D341Med (cell line): ENCODE results near the gene KIRREL3.

Source experiments
- DNase-seq: peaks from one replicate; pipeline ENCODE4 v3.0.0; 2012; ENCODE audit warnings: low spot score

Gene KIRREL3

DNA sequence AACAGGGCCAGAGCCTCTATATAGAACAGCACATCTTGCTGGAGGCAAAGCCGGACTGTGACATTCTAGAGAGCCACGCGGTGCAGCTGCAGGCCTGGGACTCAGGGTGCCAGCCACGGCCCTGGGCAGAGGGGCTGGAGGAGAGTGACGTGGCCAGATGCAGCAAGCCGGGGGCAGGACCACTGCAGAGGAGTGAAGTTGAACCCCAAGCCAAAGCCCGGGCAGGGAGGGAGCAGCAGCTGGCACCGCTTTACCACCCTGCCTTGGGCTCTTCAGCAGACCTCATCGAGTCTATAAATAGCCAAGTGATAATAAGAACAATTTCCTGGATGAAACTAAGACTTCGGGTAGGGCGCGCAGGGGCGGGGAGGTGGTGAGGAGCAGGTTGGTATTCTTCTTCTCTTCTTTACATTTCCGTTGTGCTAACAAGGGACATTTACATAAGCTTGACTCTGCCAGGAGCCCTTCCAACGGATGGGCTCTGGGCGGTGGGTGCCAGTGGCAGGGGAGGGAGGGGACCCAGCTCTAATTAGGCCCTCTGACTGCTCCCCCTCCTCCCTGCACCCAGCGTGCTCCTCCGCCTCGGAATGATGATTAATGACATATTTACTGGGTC is 534.9 kb downstream of the KIRREL3 start:
- no peak for DNase-seq

DNA sequence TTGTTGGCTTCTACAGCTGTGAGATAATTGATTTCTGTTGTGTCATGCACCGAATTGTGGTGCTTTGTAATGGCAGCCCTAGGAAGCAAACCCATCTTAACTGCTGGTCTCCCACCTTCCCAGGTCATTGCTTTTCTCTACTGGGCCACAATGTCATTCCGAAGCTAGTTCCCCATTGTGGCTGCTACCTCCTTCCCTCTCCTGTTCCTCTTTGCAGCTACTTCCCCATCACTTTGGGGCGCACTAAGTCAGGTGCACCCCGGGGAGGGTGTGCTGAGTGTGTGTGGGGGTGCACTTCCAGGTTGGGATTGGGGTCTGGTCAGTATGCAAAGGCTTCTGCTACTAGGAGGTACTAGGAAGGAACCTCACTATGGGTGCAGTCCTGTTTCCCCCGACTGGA is 535.8 kb downstream of the KIRREL3 start:
- no peak for DNase-seq

DNA sequence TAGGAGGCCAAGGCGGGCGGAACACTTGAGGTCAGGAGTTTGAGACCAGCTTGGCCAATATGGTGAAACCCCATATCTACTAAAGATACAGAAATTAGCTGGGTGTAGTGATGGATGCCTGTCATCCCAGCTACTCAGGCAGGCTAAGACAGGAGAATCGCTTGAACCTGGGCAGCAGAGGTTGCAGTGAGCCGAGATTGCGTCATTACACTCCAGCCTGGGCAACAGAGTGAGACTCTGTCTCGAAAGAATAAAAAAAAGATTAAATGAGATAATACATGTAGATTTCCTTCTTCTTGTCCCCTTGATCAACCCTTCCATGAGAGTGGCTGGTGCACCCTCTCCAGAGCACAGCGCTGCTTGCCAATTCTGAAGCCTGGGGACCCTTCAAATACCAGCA is 538.1 kb downstream of the KIRREL3 start:
- no peak for DNase-seq

DNA sequence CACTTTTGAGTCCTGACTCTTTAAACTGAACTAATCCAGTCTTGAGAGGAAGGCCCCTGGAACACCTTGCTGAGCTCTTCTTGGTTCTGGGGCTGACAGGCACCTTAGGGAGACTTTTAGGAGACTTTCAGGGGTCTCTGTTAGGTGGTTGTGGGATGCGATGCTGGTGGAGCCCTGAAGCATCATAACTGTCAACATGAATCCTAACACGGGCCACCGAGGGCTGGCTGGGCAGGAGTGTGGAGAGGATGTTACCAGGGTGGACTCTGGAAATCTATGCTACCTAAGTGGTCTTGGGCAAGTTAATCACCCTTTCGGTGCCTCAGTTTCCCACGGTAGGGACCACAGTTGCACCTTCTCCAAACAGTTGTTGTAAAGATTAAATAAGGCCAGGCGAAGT is 538.6 kb downstream of the KIRREL3 start:
- no peak for DNase-seq

DNA sequence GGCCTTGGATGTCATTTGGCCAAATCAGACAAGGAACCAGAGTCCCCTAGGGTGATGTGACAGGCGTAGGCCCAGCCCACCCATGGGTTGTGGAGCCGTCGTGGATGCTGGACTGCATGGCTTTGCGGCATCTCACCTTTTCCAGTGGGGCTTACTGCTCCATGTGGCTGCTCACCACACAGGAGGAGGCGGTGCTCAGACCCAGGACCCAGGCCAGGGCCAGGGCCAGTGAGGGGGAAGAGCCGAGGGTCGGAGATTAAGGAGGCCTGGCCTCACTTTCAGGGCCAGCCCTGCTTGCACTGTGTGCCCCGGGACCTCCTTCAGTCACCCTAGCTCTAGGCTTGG is 539.5 kb downstream of the KIRREL3 start:
- no peak for DNase-seq

DNA sequence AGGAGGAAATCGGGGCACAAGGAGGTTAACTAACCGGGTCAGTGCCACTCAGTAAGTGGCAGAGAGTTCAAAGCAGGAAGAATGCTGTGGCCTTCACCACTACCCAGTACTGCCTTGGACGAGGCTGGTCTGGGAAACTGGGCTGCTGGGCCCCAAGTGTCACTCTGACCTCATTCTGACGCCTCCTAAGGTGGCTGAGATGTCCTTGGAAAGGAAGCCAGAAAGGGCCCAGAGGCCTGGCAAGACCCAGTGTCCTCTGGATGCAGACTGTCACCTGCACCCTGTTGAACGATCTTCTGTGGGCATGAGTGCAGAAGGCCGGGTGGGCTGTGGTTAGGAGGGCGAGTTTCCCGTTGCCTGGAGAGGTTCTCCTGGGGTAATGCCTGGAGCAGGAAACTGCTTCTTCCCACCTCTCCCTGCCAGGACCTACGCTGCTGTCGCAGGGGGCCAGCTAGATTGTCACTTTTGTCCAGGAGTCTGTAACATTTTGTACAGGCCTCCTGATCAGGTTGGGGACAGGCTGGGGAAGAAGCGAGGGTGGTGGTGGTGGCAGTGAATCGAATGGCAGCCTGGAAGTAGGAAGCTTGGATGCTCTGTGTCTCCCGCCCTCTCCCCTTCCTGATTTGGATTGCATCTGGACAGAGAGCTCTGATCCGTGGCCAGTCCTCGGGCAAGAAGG is 540.0 kb downstream of the KIRREL3 start:
- DNase-seq = no peak

DNA sequence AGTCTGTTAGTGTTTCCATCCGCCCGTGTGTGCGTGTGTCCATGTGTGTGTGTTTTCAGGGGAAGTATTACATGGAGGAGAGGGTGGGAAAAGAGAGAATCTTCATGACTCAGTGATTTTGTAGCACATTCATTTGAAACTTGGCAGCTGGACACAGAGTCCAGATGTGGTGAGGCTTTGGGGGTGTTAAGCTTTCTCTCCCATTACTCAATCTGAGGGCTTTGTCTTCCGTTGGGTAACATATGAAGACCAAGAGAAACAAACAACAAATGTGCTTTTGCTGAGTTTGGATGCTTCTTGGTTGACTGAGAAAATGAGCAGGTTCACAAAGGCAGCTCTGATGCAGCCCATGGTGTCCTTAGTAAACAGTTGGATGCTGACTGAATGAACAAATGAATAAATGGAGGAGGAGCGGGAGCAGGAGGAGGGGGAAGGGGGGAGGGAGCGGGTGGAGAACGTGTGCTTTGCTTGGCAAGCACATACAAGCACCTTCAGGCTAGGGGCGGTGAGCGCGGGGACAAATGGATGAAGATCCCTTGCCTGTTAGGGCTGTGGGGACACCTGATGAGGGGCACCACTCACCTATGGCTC is 540.8 kb downstream of the KIRREL3 start:
- DNase-seq = no peak

DNA sequence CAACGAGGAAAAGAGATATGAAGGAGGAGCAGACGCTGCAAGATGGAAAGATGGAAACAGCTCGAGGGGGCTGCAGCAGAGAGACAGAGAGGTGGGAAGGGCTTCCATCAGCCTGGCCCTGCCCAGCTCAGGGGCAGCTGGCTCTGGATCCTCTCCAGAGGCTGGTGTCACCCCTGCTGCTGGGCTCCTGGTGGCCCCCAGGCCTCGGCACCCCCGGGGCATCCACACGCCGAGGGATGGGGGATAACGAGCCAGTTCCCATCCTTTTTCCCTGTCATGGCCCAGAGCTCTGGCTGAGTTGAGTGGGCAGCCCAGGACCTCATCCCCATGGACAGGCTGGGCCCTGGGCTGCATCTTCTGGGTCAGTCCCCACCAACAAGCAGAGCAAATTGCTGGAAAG is 542.8 kb downstream of the KIRREL3 start:
- no peak for DNase-seq

DNA sequence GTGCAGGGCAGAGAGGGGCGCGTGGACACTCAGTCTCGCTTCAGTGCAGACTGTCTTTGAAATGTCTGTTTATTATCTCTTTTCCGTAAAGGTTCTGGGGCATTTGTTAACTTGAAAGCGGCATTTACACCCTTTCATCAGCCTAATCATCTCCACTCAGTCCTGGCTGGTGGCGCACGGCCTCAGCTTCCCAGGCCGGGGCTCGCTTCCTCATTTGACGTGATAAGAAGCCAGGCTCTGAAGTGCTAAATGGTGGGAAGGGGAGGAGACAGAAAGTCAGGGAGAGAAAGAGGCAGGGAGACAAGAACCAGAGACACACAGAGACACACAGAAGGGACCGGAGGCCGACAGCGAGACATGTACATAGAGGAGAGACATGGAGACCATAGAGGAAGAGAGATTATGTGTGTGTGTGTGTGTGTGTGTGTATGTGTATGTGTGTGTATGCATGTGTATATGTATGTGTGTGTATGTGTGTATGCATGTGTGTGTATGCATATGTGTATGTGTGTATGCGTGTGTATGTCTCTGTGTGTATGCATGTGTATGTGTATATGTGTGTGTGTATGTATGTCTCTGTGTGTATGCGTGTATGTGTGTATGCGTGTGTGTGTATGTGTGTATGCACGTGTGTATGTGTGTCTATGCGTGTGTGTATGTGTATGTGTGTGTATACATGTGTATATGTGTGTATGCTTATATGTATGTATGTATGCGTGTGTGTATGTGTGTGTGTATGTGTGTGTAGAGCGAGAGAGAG is 543.6 kb downstream of the KIRREL3 start:
- no peak for DNase-seq

DNA sequence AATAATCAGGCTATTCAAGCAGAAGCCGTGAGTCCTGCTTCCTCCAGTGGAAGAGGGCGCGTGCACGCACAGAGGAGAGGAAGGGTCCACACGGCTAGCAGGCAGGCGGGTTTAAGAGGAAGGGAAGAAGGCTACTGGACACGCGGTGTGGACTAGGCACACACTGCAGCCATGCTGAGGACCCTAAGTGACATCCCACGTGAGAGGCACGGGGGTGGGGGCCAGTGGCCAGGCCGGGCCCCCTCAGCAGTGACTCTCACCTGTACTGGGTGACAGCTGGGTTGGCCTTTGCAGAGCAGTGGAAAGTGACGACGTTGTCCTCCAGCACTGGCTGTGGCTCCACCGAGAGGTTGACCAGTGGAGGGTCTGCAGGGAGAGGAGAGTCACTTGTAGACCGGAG is 544.5 kb downstream of the KIRREL3 start:
- no peak for DNase-seq

DNA sequence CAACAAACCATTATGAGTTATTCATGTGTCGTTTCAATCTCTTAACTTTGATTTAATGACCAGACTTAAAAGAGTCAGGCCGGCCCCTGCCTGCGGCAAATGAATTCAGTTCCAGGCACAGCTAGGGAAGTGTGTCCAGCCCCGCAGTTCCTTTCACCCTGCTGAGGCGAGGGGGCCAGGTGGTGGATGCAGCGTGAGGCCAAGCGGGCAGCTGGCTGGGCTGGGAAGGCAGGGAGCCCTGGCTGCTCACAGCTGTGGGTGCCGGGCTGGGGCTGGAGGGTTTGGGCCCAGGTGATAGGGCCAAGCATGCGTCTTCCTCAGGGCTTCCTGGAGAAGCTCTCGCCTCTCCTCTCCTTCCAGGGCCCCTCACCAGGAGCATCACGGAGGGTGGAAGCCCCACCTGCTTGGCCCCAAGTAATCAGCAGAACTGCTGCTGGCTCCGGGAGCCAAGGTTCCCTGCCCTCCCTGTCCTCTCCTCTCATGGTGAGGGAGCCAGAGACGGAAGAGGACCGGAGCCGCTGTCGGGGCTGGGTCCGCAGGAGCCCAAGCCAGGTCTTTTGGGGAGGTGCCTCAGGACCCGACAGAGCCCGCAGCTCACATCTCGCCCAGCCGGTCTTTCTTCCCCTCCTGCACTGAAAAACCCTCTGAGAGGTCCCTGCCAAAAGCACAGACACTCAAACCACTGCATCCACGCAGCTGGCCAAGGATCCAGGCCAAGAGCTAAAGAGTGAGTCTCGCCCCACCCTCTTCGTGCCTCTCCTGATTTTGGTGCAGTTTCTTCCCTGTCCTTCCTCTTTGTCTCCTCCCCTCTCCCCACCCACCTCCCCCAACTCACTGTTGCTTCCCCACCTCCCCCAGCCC is 548.1 kb downstream of the KIRREL3 start:
- no peak for DNase-seq

DNA sequence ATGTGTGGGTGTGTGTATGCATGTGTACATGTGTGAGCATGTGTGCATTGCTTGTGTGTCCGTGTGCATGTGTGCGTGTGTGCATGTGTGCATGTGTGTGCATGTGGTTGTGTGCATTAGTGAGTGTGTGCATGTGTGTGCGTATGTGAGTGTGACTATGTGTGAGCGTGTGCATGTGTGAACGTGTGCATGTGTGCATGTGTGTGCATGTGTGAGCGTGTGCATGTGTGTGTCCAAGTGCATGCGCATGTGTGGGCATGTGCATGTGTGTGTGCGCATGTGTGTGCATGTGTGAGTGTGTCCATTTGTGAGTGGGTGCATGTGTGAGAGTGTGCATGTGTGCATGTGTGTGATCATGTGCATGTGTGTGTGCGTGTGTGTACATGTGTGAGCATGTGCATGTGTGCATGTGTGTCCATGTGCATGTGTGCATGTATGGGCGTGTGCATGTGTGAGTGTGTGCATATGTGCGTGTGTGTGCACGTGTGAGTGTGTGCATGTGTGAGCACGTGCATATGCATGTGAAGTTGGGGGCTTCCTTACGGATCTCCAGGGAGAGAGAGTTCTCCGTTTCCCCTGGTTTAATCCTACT is 549.3 kb downstream of the KIRREL3 start:
- no peak for DNase-seq

DNA sequence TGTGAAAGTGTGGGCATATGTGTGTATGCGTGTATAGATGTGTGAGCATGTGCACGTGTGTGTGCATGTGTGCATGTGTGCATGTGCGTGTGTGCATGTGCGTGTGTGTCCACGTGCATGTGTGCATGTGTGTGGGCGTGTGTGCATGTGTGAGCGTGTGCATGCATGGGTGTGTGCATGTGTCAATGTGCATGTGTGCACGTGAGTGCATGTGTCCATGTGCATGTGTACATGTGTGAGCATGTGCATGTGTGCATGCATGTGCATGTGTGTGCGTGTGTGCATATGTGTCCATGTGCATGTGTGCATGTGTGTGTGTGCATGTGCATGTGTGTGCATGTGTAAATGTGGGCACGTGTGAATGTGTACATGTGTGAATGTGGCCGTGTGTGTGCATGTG is 549.8 kb downstream of the KIRREL3 start:
- no peak for DNase-seq

DNA sequence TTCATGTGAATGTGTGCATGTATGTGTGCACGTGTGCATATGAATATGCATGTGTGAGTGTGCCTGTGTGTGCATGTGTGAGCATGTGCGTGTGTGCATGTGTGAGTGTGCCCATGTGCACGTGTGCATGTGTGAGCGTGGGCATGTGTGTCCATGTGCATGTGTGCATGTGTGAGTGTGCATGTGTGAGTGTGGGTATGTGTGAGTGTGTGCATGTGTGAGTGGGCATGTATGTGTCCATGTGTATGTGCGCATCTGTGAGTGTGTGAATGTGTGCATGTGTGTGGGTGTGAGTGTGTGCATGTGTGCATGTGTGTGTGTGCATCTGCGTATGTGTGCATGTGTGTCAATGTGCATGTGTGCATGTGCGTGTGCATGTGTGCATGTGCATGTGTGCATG is 550.4 kb downstream of the KIRREL3 start:
- DNase-seq = no peak

DNA sequence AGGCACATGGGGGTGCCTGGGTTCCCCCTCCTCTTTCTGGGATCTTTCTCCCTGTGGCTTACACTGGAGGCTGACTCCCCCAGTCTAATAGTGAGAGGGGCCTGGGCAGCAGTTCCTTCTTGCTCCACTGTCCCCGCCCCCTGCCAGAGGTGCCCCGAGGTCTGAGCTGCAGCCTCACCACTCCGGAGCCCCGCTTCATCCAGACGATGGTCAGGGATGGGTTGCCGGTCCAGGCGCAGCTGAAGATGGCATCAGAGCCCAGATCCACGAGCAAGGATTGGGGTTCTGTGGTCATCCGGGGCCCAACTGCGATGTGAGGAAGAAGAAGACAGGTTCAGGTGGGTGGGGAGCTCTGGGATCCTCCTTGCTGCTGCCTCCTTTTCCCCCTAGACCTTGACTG is 554.0 kb downstream of the KIRREL3 start:
- no peak for DNase-seq

DNA sequence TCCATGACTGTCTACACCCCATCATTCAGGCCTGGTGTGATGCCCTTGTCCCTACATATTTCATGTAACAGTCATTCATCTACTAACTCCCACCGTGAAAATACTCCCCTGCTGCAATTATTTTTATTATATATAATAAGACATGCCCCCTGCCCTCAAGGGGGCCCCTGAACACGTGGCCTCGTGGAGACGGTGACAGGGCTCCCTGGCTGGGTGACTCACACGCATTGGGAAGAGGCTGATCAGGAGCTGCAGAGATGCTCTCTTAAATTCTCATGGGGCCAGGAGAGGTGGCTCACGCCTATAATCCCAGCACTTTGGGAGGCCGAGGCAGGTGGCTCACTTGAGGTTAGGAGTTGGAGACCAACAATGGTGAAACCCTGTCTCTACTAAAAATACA is 556.5 kb downstream of the KIRREL3 start:
- DNase-seq = no peak

DNA sequence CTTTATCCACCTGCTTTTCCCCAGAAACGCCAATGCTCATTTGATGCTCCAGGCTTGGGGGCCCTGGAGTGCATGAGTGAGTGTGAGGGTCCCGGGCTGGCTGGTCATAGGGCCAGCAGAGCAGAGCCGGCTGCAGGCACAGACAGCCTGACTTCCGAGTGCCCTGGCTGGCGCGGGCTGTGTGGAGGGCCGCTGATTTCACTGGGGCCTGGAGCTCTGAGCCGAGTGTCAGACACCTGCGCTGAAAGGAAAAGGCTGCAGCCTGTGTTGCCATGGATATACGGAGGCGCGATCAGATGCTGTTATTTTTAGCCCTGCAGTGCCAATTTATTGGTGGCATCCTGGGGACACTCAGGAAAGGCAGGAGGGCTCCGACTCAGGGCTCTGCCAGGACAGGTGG is 557.5 kb downstream of the KIRREL3 start:
- DNase-seq = no peak

DNA sequence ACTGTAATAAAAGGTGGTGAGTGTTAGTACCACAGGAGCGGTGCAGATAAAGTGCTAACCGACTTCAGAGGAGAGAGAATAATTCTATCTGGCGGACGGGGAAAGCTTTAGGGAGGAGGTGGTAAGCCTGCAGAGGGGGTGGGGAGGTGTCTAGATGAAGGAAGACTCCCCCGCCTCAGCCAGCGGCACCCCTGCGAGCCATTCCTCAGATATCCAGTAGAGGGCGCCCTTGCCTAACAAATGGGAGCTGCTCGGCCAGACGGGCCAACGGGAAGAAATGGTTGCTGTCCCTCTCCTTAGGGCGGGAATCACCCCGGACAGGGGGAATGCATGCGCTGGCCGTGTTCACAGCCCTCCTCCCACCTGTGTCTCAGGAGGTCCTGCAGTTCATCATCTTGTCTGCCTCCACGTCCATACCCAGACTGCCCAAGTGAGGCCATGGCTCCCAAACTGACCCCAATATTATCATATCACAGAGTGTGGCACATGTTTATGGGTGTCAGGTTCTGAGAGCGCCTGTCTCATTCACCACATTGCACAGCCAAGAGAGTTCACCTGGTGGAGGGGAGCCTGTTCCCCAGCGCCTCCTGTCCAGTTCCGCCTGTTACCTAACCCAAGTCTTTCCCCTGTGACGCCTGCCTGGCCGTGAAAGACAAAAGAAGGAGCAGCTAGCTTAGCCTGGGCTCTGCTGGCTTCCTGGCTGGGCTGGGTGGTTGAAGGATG is 559.6 kb downstream of the KIRREL3 start:
- DNase-seq = peak; percentile 92

DNA sequence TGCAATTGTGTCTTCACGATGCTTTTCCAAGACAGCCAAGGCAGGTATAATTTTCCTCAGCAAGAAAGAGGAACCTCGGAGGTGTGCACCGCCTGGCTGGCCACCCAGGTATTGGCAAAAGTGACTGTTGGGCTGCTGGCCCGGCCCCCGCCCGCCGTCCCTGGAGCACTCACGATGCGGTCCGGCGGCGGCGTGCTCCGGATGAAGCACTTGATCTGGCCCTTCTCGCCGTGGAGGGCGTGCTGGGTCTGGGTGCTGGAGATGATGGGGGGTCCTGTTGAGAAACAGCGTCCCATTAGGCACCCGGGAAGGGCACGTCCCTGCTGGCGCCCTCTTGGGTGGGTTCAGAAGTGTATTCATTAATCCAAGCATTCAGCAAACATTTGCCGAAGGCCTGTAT is 560.3 kb downstream of the KIRREL3 start:
- no peak for DNase-seq

DNA sequence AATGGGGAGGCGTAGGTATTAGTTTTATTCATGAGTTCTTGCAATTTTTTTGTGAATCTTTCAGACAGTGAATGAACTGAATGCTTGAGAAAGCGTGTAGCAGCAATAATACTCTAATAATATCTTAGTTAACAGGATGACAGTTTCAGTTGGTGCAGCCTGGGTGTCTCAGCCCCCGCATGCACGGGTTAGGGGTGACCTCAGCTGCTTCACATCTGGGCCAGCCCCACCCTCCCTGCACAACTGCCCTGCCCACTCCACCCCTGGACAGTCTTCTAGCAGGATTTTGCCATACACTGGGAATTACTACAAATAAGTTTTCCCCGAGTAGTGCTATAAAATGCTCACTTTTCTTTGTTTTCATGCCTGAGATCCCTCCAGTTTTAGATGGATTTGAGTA is 561.9 kb downstream of the KIRREL3 start:
- no peak for DNase-seq

DNA sequence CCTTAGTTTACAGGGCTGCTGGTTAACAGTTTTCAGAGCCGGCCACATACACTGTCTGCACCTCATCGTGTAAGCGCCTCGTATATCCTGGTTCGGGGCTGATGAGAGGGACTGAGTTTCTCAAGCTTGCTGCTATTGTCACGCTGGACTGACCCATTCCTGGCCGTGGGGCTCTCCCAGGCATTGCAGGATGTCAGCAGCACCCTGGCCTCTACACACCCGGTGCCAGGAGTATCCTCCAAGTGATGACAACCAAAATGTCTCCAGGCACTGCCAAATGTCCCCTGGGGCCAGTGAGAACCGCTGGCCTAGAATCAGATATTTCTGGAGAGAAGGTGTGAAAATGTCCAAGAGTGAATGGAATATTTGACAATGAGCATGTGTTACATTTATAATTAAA is 562.3 kb downstream of the KIRREL3 start:
- no peak for DNase-seq
